Activated T-cell treated with anti-CD3 and anti-CD28 coated beads for 24 hours (primary cell): ENCODE data around the gene TACO1.
A peak's percentile ranks its signal among the peaks of the same experiment; 100 is the strongest.

Experiments used
- DNase-seq: peaks from one replicate; pipeline ENCODE4 v3.0.0-alpha.2; 2020; ENCODE audit warnings: low read depth

Gene TACO1

DNA sequence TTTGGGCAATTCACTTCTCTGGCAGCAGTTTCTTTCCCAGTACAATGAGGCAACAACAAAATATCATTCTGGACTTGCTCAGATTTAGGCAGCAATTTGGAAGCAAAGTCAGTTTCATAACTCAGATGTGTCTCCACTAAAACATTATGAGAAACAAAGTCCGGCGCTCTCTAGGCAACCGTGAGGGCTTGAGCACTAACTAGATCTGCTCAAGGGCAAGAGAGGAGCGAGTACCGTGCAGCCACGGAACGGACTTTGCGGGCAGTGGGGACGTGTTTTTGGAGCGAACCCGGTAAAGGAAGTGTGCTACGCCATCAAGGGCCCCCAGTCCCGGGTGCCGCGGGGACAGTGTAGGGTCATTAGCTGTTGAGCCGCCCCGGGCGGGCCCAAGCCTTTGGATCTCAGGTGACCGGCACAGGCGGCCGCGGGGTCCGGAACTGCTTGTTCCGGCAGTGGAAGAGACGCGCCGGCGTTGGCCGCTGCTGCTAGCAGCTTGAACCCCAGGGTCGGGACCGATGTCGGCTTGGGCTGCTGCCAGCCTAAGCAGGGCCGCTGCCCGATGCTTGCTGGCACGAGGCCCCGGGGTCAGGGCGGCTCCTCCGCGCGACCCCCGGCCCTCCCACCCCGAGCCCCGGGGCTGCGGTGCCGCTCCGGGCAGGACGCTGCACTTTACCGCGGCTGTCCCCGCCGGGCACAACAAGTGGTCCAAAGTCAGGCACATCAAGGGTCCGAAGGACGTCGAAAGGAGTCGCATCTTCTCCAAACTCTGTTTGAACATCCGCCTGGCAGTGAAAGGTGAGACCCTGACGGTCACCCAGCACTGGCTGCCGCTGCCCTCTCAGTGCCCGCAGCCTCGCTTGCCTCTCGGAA lies at the start of gene TACO1:
Gene TACO1 (plus strand): TSS at position 327 of the 870 bp plus-strand sequence. CDS start 189 bp downstream, at position 516.
- peak; percentile 73 for DNase-seq

DNA sequence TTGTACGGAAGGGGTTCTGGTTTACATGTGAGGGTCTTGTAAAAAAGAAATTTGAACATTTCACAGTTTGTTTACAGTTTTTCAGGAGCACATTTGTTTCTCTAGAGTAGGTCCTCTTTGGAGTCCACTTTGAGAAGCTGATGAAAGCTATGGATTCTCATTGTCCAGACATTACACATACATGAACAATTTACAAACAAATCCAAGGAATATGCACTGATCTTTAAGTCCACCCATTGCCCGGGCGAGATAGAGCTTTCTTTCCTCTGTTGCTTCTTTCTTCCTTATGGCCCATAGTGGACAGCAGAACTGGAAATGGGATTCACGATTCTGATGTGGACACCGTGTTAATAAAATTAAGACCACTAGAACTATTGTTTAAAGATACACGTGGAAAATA lies 48.5 kb upstream of the TACO1 start:
- DNase-seq: no peak

- no peak for DNase-seq
Observed at GRCh38 chr17:63555500-63556156, 45.1 kb upstream of the TACO1 start.

DNA sequence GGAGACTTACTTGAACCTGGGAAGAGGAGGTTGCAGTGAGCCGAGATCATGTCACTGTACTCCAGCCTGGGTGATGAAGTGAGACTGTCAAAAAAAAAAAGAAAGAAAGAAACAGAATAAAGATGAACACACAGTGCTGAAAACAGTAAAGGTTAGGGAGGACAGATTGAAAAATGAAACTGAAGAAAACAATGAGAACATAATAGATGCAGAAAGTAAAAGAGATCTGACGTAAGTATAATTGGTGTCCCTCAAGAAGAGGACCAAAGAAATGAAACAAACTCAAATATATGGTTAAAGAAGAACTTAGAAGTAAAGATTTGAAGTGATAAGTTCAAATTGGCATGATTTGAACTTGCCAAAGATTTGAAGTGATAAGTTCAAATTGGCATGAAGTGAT lies 43.3 kb upstream of the TACO1 start:
- DNase-seq: no peak

DNA sequence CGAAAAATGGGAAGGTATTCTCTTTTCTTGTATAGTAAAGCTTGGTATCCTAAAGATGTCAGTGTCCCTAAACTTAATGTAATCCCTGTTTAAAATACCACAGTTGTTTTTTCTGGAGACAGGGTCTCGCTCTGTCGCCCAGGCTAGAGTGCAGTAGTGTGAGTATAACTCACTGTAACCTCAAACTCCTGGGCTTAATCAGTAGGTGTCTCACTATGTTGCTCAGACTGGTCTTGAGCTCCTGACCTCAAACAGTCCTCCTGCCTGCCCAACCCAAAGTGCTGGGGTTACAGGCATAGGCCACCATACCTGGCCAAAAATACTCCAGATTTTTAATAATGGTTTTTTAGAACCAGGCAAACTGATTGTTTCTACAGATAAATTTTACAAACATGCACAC lies 42.3 kb upstream of the TACO1 start:
- no peak for DNase-seq

GRCh38 chr17:63561819-63562218 lies 38.9 kb upstream of the TACO1 start:
- no peak for DNase-seq

GRCh38 chr17:63563339-63563738 lies 37.4 kb upstream of the TACO1 start:
- DNase-seq: no peak

DNA sequence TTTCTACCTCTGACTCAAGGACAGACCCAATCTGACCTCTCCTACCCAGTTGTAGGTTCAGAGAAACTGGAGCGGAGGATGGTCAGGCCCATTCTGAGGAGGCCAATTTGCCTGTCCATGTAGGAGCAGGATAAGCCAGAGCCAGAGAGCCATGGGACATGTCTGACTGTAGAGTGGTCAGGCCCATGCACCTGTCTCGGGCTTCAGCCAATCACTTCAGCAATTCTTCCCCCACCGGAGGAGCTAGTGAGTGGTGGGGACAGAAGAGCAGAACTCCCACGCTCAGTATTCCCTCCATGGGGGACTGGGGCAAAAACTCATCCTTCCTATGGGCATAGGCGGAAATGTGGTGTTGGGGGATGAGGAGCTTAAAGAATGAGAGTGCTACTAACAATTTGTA lies 36.1 kb upstream of the TACO1 start:
- no peak for DNase-seq

DNA sequence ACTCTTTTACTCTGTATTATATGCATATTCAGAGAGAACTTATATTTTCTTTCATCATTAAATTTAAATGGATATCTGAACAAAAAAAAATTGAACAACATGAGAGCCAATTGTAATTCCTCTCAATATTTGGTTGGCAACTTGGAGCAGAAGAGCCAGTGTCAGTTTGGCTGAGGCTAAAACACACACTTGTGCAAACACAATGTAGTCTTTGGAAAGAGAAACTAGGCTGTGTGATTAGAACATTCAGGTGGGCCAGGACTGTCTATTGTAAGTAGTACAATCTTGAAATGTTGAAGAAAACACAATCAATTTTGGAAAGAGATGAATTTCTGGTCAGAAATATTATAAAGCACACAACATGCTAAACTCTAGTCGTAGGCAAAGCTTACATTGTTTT lies 33.5 kb upstream of the TACO1 start:
- no peak for DNase-seq

- no peak for DNase-seq
Observed at GRCh38 chr17:63568563-63568962, 32.1 kb upstream of the TACO1 start.

GRCh38 chr17:63571632-63572310 lies 28.9 kb upstream of the TACO1 start:
- DNase-seq: no peak

DNA sequence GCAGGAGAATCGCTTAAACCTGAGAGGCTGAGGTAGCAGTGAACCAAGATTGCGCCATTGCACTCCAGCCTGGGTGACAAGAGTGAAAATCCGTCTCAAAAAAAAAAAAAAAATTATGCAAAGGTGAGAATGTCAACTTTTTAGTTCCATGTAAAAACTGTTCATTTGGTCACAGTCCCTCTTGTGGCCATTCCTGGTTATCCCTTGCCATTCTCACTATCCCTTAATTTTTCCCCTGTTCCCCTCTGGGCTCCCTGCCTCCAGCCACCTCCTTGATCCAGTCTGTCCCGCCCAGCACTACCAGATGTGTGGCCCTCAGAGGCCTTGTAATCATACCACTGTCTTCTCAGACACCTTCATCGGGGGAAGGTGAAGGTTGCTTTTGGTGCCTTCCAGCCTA lies 27.1 kb upstream of the TACO1 start:
- DNase-seq: no peak

DNA sequence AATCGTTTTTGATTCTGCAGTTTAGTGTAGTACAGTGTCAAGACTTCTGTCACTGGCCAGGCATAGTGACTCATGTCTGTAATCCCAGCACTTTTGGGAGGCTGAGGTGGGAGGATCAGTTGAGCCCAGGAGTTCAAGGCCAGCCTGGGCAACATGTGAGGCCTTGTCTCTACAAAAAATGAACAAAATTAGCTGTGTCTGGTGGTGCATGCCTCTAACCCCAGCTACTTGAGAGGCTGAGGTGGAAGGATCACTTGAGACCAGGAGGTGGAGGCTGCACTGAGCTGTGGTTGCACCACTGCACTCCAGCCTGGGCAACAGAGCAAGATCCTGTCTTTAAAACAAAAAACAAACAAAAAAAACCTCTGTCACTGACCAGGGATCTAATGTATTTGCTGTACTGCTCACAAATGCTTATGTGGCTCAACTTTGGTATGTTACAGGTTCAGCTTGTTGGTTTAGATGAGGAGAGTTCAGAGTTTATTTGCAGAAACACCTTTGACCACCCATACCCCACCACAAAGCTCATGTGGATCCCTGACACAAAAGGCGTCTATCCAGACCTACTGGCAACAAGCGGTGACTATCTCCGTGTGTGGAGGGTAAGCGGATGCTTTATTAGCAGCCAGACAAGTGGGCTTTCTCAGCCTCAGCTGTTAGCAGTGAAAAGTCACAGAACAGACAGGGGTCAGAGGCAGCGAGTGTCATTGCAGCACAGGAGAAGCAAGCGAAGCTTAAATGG lies 22.5 kb upstream of the TACO1 start:
- no peak for DNase-seq

- DNase-seq: no peak
Observed at GRCh38 chr17:63578769-63579111, 22.0 kb upstream of the TACO1 start.

DNA sequence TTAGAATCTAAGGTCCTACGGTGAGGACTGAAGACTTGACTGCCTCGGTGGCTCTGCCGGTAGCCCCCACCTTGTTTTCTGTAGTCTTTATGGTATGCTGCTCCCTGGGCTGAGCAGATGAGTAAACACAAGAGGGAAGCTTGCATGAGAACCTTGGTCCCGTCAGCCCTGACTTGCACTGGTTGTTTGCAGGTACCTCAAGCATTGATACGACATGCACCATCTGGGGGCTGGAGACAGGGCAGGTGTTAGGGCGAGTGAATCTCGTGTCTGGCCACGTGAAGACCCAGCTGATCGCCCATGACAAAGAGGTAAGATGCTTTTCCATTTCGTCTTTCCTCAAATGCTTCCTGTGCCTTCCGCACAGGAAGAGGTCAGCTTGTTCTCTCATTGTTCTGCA lies 21.1 kb upstream of the TACO1 start:
- DNase-seq: no peak

DNA sequence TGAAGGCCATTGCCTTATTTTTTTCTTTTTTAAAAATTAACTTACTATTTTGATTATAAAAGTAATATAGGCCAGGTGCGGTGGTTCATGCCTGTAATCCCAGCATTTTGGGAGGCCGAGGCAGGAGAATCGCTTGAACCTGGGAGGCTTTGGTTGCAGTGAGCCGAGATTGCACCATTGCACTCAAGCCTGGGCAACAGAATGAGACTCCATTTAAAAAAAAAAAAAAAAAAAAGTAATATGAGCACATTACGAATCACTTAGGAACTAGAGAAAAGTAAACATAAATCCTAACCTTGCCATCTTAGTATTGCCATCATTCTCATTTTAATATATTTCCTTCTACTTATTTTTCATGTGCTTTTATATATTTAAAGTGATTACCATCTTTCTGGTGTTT lies 12.9 kb upstream of the TACO1 start:
- DNase-seq: no peak

DNA sequence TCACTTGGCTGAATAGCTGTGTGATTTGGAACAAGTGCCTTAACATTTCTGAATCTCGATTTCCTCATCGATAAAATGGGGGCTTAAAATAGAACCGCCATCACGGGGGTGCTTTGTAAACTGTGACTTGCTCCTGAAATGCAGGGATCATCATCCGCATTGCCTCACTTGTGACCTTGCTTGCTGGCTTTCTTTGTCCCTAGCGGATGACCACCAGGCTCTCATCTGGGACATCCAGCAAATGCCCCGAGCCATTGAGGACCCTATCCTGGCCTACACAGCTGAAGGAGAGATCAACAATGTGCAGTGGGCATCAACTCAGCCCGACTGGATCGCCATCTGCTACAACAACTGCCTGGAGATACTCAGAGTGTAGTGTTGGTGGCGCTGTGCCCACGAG lies 11.9 kb upstream of the TACO1 start:
- no peak for DNase-seq

DNA sequence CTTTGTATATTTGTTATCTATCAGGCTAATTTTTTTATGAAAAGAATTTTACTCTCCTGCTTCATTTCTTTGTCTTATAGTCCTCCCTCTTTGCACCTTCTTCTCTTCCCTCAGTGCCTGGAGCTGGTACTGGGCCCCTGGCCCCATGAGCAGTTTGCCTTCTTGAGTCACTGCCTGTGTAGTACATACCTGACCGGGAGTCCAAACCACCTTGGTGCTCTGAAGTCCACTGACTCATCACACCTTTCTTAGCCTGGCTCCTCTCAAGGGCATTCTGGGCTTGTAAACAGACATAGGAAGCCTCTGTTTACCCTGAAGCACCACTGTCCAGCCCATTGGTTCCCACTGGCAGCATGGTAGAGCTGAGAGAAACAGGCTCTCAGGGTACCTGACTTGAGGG lies 11.0 kb upstream of the TACO1 start:
- DNase-seq: no peak

- no peak for DNase-seq
Observed at GRCh38 chr17:63592797-63593196, 7.9 kb upstream of the TACO1 start.

GRCh38 chr17:63595132-63595531 lies 5.6 kb upstream of the TACO1 start:
- DNase-seq: no peak

- DNase-seq: no peak
Observed at GRCh38 chr17:63596856-63597586, 3.7 kb upstream of the TACO1 start.

DNA sequence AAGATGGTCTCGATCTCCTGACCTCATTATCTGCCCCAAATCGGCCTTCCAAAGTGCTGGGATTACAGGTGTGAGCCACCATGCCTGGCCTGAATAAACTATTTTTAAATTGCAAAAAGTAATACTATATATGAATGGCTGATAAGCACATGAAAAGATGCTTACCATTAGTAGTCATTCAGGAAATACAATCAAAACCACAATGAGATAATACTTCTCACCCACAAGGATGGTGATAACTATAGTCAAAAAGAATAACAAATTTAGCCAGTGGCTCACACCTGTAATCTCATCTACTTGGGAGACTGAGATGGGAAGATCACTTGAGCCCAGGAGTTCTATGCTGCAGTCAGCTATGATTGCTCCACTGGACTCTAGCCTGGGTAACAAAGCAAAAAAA lies 2.4 kb upstream of the TACO1 start:
- DNase-seq: no peak
